Stimulated activated CD4-positive, alpha-beta T cell treated with anti-CD3 and anti-CD28 coated beads, Interleukin-2, amount 100 ng/mL, for 24 hours (primary cell): ENCODE measurements around the gene HS6ST1.

Source experiments
- DNase-seq, 2 donors: peaks; one replicate each; pipeline ENCODE4 v3.0.0-alpha.2; 2020

HS6ST1 gene

DNA sequence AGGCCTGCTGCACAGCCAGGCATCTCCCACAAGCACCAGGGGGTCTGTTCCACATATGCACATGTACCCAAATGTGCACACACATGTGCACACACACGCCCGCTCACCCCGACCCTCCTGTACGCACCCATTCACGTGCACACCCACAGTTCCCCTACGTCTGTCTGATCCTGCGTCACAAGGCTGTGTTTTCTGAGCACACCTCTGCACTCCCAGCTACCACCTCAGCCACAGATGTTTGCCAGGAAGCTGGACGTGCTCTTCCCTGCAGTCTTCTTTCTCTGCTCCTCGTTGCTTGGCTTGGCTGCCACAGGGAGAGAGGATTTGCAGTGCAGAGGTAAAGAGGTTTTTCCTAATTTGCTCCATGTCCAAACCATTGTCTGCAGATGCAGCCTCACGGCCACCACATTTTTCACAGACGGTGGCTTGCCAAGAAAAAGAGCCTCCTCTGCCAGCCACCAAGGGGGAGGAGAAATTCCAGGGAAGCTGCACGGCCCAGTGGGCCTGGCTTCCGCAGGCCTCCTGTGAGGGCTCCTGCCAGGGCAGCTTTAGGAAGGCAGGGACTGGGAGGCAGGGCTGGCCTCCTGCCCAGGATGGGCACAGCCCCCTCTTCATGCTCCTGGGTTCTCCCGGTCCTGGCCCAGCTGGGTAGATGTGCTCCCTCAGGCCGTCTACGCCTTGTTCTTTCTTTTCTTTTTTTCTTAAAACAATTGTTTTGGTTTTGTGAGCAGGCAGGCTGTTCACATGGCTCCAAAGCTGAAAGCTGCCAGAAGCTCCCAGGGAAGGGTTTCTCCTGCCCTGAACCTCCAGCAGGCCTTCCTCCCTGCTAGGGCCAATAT, 29.3 kb upstream of the HS6ST1 start:
- no peak for DNase-seq

DNA sequence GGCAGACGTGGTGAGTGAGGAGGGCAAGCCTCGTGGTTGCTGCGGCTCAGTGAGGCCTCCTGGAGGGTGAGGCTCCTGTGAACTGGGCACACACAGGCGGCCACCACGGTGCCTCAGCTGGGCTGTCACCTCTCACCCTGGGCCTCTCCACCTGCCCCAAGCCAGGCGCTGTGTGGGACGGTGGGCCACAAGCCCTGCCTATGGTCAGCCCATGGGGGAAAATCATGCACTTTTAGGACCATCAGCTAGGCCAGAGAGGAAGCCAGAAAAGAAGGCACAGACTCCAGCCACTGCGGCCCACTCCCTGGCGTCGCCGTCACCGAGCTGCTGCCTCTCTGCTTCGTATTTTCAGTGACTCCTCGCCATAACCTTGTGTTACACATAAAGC, 28.5 kb upstream of the HS6ST1 start:
- no peak for DNase-seq

DNA sequence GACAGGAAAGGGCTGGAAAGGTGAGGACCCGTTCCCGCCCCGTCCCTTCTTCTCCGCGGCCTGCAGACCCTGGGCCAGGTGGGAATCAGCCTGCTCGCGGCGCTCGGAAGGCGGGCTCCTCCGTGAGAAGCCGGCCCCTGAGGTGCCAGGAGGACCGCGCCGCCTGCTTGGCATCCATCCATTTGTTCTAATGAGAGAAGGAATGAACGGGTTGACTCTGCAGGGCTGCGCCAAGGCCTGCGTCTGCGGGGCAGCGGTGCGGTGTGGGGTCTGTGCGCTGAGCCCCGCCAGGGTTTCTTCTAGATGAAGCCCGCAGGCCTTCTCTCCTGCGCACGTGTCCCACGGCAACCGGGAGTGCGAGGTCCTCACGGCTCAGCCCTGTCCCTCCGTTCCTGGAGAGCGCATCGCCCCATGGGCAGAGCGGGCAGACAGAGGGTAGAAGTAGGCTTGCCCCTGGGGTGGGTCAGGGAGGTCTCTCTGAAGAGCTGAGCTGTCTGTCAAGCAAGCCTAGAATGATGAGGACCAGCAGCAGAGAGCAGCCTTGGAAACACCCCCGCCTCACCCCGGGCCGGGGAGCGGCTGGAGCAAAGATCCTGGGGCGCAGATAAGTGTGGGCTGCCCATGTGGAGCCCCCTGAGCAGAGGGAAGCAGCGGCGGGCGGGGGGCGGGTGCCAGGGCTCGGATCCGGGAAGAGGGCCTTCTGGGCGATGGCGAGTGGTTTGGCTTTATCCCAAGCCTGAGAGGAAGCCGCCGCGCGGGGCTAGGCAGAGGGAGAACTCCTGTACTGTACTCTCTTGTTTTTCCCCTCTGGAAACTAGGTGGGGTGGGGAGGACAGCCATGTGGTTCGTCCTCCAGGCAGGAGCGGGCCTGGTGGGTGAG, 27.9 kb upstream of the HS6ST1 start:
- no peak for DNase-seq

GRCh38 chr2:128345436-128346165, 26.9 kb upstream of the HS6ST1 start:
- no peak for DNase-seq

DNA sequence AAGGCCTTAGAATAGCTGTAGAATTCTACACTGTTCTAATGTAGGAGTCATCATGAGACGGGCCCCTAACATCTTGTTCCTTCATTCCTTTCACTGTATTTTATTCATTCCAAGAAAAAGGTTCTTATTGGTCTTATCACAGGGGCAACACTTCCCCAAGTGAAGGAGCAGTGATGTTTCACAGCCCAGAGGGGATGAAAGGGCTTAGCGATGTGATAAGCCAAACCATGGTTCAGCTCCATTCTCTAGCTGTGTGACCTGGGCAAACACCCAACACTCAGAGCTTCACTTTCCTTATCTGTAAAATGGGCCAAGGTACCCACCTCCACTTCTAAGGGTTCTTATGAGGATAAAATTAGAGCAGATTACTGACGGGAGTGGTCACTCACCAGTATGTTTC, 25.4 kb upstream of the HS6ST1 start:
- DNase-seq: no peak

DNA sequence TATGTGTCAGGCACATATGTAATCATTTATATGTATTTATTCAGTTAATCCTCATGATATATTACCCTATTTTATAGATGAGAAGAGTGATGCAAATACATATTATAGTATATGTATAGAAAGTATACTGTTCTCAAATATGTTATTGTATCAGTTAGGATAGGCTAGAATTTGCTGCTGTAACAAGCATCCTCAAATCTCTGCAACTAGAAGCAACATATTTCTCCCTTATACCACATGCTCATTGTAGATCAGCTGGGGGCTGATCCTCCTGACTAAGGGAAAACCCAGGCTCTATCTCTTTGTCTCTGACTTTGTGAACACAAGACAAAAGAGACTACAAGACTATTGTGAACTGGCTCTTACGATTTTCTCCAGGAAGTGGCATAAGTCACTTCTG, 24.8 kb upstream of the HS6ST1 start:
- no peak for DNase-seq

- no peak for DNase-seq
These were observed 23.9 kb upstream of the HS6ST1 start for GRCh38 chr2:128342550-128342949.

DNA sequence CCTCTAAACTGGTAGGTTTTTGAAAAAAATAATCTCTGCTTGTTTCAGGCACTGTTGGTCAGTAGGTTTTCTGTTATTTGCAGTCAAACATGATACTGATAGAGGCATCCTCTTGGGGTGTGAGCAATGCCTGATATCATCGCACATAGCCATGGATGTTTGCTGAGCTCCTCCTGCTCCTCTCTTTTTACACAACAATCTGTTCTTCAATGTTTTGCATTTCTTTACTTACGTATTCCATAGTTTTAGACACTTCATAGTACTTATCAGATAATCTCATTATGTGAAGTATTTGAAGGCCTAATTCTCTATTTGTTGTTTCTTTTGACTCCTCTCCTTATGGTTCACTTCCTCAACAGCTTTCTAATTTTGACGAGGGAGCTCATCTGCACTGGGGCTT, 23.0 kb upstream of the HS6ST1 start:
- no peak for DNase-seq

- DNase-seq: no peak
These were observed 13.5 kb upstream of the HS6ST1 start for GRCh38 chr2:128332091-128332634.

GRCh38 chr2:128330583-128330982, 11.9 kb upstream of the HS6ST1 start:
- no peak for DNase-seq

DNA sequence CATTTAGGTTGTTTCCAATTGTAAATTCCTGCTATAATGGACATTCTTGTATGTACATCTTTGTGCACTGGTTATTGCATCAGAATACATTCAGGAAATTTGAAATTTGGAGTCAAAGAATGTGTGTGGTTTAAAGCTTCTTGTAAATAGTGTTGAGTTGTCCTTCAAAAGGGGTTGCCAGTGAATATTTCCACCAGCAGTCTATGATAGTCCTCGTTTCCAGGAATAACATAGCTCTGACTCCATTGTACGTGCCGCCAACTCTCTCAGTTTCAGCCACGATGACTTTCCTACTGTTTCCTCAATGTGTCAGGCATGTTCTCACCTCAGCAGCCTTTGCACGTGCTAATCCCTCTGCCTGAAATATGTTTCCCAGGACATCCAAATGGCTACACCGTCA, 10.9 kb upstream of the HS6ST1 start:
- no peak for DNase-seq

DNA sequence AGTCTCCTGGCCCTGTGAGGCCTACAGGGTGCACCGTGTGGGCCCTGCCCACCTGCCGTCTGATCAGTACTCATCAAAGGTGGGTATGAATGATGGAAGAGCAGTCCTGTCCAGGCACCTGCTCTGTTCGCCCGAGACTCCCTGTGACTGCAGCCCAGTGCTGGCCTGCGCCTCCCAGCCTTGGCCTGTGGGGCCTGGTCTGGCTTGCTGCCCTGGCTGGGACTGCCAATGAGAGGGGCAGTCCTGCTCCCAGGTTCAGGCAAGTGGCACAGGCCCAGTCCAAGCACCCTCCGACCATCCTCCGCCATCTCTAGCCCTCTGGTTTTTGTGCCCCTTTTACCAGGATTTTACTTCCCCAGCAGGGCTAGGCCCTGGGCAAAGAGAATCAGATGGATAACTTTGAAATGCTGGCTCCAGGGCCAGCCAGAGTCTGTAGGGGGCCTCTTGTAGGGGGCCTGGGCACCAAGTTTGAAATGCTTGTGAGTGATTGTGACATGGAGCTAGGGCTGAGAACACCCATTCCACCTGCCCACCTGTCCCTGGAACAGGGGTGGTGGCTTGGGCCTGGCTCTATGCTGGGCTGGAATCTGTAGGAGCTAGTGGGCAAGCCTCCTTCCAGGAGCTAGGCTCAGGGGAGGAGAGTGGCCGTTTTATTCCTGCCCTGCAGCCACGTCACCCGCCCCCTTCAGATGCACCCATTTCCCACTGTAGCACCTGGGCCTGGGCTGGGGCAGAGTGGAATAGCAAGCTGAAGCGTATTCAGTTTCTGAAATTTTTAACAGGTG, 8.7 kb upstream of the HS6ST1 start:
- DNase-seq: no peak

- DNase-seq: no peak
These were observed 7.7 kb upstream of the HS6ST1 start for GRCh38 chr2:128326346-128326745.

- no peak for DNase-seq
These were observed 7.0 kb upstream of the HS6ST1 start for GRCh38 chr2:128325611-128326181.

- peak in 1 of 2 donors; percentile 4 for DNase-seq
These were observed 6.3 kb upstream of the HS6ST1 start for GRCh38 chr2:128324897-128325410.

- peak in 1 of 2 donors; percentile 15 for DNase-seq
These were observed 5.6 kb upstream of the HS6ST1 start for GRCh38 chr2:128324008-128324896.

DNA sequence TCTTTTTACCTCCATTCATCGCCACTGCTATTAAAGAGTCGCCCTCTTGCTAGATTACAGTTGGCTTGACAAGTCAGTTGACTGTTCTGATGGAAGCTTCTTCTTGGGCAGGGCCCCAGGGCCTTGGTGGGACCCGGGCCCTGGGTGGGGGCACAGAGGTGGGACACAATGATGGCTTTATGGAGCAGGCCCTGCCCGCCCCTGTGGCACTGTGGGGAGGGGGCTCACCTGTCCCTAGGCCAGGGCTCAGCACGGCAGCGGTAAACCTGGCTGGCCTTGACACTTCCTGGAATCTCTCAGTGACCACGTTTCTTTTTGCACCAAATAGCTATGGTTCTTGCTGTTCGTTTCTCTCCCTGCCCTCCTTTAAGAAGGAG, 4.9 kb upstream of the HS6ST1 start:
- peak in 1 of 2 donors; percentile 13 for DNase-seq

GRCh38 chr2:128322715-128323554, 4.3 kb upstream of the HS6ST1 start:
- DNase-seq: peak in 1 of 2 donors; percentile 17
